SK-N-SH treated with all-trans-retinoic acid at 6 μM for 48 hours (cell line): Measurements from ENCODE around the gene KAT2B.

Experiments
- ATAC-seq: fragments of 200-7000 bp; cut with Tn5 transposase; 3 replicates; pipeline ENCODE4 v1.9.1; 2020; ENCODE audit warnings: mild to moderate bottlenecking, moderate library complexity
- ARNTL ChIP-seq: fragments of 450-650 bp; formaldehyde crosslinking; IDR thresholded peaks from 2 replicates; pipeline ENCODE4 v1.5.0; 2020; ENCODE audit warnings: low read depth, mild to moderate bottlenecking, moderate library complexity, borderline replicate concordance
- BACH2 ChIP-seq: fragments of 250-450 bp; sonication (Bioruptor Pico); IDR thresholded peaks from 2 replicates; pipeline ENCODE4 v1.9.0; 2021; ENCODE audit warnings: mild to moderate bottlenecking, borderline replicate concordance
- CSDC2 ChIP-seq: fragments of 250-450 bp; sonication (Bioruptor Pico); IDR thresholded peaks from 2 replicates; pipeline ENCODE4 v1.5.0; 2020; ENCODE audit warnings: mild to moderate bottlenecking, moderate library complexity
- ESRRG ChIP-seq: fragments of 250-450 bp; sonication (Bioruptor Pico); IDR thresholded peaks from 2 replicates; pipeline ENCODE4 v1.6.1; 2021; ENCODE audit warnings: mild to moderate bottlenecking
- ISL1 ChIP-seq: fragments of 250-450 bp; sonication (Bioruptor Pico); IDR thresholded peaks from 2 replicates; pipeline ENCODE4 v2.1.2; 2022; ENCODE audit warnings: mild to moderate bottlenecking, moderate library complexity
- OSR1 ChIP-seq: fragments of 250-450 bp; sonication (Bioruptor Pico); IDR thresholded peaks from 2 replicates; pipeline ENCODE4 v1.8.0; 2022; ENCODE audit warnings: moderate library complexity, mild to moderate bottlenecking, inconsistent platforms
- PPARA ChIP-seq: fragments of 250-450 bp; sonication (Bioruptor Pico); IDR thresholded peaks from 2 replicates; pipeline ENCODE4 v1.5.0; 2020; ENCODE audit warnings: mild to moderate bottlenecking, borderline replicate concordance
- RARB ChIP-seq: fragments of 250-450 bp; sonication (Bioruptor Pico); IDR thresholded peaks from 2 replicates; pipeline ENCODE4 v1.8.0; 2021; ENCODE audit warnings: mild to moderate bottlenecking, moderate library complexity
- SNAI2 ChIP-seq: fragments of 250-450 bp; sonication (Bioruptor Pico); IDR thresholded peaks from 2 replicates; pipeline ENCODE4 v1.5.0; 2020; ENCODE audit warnings: mild to moderate bottlenecking, moderate library complexity
- TCF4 ChIP-seq: fragments of 250-450 bp; sonication (Bioruptor Pico); IDR thresholded peaks from 2 replicates; pipeline ENCODE4 v1.8.0; 2021; ENCODE audit warnings: mild to moderate bottlenecking, moderate library complexity, borderline replicate concordance
- TOX ChIP-seq: fragments of 250-450 bp; sonication (Bioruptor Pico); IDR thresholded peaks from 2 replicates; pipeline ENCODE4 v1.8.0; 2021; ENCODE audit warnings: mild to moderate bottlenecking, moderate library complexity, borderline replicate concordance
- ZC3H10 ChIP-seq: fragments of 250-450 bp; sonication (Bioruptor Pico); IDR thresholded peaks from 2 replicates; pipeline ENCODE4 v1.5.1; 2021; ENCODE audit warnings: mild to moderate bottlenecking, moderate library complexity
- ZFP3 ChIP-seq: fragments of 250-450 bp; sonication (Bioruptor Pico); IDR thresholded peaks from 2 replicates; pipeline ENCODE4 v1.5.0; 2020; ENCODE audit warnings: mild to moderate bottlenecking, moderate library complexity
- ZFP30 ChIP-seq: fragments of 450-650 bp; formaldehyde crosslinking; IDR thresholded peaks from 2 replicates; pipeline ENCODE4 v1.5.0; 2022; ENCODE audit warnings: mild to moderate bottlenecking, moderate library complexity
- ZNF565 ChIP-seq: fragments of 450-650 bp; formaldehyde crosslinking; conservative IDR thresholded peaks from 2 replicates; pipeline ENCODE4 v1.5.0; 2020; ENCODE audit warnings: low read depth, mild to moderate bottlenecking, moderate library complexity
- ZNF70 ChIP-seq: fragments of 450-650 bp; formaldehyde crosslinking; IDR thresholded peaks from 2 replicates; pipeline ENCODE4 v1.5.0; 2020; ENCODE audit warnings: mild to moderate bottlenecking, moderate library complexity
- ZNF8 ChIP-seq: fragments of 450-650 bp; formaldehyde crosslinking; IDR thresholded peaks from 2 replicates; pipeline ENCODE4 v1.5.0; 2020; ENCODE audit warnings: mild to moderate bottlenecking, moderate library complexity
- TF ChIP-seq, protein P1 (sequence below): fragments of 250-450 bp; sonication (Bioruptor Pico); IDR thresholded peaks from 2 replicates; pipeline ENCODE4 v1.5.1; 2021; ENCODE audit warnings: mild to moderate bottlenecking, moderate library complexity
- TF ChIP-seq, protein P2 (sequence below): fragments of 250-450 bp; sonication (Bioruptor Pico); IDR thresholded peaks from 2 replicates; pipeline ENCODE4 v1.5.1; 2020; ENCODE audit warnings: low read depth, mild to moderate bottlenecking, moderate library complexity
- TF ChIP-seq, protein P3 (sequence below): fragments of 250-450 bp; sonication (Bioruptor Pico); IDR thresholded peaks from 2 replicates; pipeline ENCODE4 v1.8.0; 2020; ENCODE audit warnings: mild to moderate bottlenecking, moderate library complexity, borderline replicate concordance
- TF ChIP-seq, protein P4 (sequence below): fragments of 250-450 bp; sonication (Bioruptor Pico); IDR thresholded peaks from 2 replicates; pipeline ENCODE4 v1.5.0; 2020; ENCODE audit warnings: mild to moderate bottlenecking, moderate library complexity
- TF ChIP-seq, protein P5 (sequence below): fragments of 250-450 bp; sonication (Bioruptor Pico); IDR thresholded peaks from 2 replicates; pipeline ENCODE4 v1.8.0; 2021; ENCODE audit warnings: low read depth, mild to moderate bottlenecking, moderate library complexity, borderline replicate concordance

KAT2B gene

DNA sequence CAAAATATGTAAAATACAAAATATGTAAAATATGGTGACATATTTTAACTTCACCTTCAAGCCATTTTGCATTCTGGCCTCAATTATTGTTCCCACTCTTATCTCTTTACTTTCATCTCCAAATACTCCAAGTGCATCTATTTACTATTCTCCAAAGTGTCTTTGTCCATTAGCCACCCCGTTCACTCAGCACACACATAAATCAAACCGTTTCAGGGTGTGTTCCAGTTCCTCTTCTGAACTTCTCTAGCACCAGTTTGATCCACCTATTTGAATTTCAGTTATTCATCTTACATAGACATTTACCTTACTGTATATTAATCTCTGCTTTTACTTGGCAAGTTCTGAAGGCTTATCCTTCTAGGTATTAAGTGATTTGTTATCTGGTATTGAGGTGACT, 100.6 kb downstream of the KAT2B start:
- no peak for TF ChIP-seq OSR1 (CRISPR knock-in tag)
- TF ChIP-seq ZNF565 (CRISPR knock-in tag), result no peak
- no peak for TF ChIP-seq ZFP3 (CRISPR knock-in tag)
- TF ChIP-seq TOX, result no peak
- TF ChIP-seq, protein P1, sequence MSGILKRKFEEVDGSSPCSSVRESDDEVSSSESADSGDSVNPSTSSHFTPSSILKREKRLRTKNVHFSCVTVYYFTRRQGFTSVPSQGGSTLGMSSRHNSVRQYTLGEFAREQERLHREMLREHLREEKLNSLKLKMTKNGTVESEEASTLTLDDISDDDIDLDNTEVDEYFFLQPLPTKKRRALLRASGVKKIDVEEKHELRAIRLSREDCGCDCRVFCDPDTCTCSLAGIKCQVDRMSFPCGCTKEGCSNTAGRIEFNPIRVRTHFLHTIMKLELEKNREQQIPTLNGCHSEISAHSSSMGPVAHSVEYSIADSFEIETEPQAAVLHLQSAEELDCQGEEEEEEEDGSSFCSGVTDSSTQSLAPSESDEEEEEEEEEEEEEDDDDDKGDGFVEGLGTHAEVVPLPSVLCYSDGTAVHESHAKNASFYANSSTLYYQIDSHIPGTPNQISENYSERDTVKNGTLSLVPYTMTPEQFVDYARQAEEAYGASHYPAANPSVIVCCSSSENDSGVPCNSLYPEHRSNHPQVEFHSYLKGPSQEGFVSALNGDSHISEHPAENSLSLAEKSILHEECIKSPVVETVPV, result no peak
- no peak for TF ChIP-seq PPARA (CRISPR knock-in tag)
- no peak for TF ChIP-seq ARNTL (CRISPR knock-in tag)
- TF ChIP-seq ISL1 (CRISPR knock-in tag), result no peak
- TF ChIP-seq CSDC2 (CRISPR knock-in tag), result no peak
- TF ChIP-seq TCF4, result no peak
- TF ChIP-seq ZFP30, result no peak
- no peak for TF ChIP-seq ZNF70 (CRISPR knock-in tag)
- no peak for TF ChIP-seq SNAI2 (CRISPR knock-in tag)
- ATAC-seq, result no peak

DNA sequence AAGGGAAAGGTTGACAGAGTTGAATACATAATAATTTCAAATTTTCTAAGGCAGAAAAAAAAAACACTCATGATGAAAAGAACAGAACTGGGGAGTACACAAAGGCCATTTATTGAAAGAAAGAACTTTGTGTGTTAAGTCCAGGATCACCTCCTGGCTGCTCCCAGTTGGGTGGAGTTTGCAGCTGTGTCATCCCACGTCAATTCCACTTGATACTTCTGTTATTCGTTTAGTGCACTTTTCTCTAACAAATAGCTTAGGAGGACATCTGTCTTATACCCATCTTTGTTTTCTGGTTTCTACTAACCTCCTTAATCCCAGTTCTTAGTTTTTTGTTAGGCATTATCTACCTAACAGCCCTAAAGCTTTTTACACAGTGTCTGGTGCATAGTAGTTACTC, 101.1 kb downstream of the KAT2B start:
- ATAC-seq, result no peak
- TF ChIP-seq ZFP3 (CRISPR knock-in tag) (no peak), ZNF70 (CRISPR knock-in tag) (no peak), ESRRG (no peak), PPARA (CRISPR knock-in tag) (no peak), ZFP30 (no peak), RARB (CRISPR knock-in tag) (no peak), ZNF8 (CRISPR knock-in tag) (no peak), TCF4 (no peak), TOX (no peak), BACH2 (CRISPR knock-in tag) (no peak), ZC3H10 (CRISPR knock-in tag) (no peak), ZNF565 (CRISPR knock-in tag) (no peak)
- TF ChIP-seq, protein P2, sequence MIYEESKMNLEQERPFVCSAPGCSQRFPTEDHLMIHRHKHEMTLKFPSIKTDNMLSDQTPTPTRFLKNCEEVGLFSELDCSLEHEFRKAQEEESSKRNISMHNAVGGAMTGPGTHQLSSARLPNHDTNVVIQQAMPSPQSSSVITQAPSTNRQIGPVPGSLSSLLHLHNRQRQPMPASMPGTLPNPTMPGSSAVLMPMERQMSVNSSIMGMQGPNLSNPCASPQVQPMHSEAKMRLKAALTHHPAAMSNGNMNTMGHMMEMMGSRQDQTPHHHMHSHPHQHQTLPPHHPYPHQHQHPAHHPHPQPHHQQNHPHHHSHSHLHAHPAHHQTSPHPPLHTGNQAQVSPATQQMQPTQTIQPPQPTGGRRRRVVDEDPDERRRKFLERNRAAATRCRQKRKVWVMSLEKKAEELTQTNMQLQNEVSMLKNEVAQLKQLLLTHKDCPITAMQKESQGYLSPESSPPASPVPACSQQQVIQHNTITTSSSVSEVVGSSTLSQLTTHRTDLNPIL (CRISPR knock-in tag), result no peak
- TF ChIP-seq, protein P1, result no peak
- TF ChIP-seq, protein P3, sequence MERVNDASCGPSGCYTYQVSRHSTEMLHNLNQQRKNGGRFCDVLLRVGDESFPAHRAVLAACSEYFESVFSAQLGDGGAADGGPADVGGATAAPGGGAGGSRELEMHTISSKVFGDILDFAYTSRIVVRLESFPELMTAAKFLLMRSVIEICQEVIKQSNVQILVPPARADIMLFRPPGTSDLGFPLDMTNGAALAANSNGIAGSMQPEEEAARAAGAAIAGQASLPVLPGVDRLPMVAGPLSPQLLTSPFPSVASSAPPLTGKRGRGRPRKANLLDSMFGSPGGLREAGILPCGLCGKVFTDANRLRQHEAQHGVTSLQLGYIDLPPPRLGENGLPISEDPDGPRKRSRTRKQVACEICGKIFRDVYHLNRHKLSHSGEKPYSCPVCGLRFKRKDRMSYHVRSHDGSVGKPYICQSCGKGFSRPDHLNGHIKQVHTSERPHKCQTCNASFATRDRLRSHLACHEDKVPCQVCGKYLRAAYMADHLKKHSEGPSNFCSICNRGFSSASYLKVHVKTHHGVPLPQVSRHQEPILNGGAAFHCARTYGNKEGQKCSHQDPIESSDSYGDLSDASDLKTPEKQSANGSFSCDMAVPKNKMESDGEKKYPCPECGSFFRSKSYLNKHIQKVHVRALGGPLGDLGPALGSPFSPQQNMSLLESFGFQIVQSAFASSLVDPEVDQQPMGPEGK (CRISPR knock-in tag), result no peak
- TF ChIP-seq, protein P4, sequence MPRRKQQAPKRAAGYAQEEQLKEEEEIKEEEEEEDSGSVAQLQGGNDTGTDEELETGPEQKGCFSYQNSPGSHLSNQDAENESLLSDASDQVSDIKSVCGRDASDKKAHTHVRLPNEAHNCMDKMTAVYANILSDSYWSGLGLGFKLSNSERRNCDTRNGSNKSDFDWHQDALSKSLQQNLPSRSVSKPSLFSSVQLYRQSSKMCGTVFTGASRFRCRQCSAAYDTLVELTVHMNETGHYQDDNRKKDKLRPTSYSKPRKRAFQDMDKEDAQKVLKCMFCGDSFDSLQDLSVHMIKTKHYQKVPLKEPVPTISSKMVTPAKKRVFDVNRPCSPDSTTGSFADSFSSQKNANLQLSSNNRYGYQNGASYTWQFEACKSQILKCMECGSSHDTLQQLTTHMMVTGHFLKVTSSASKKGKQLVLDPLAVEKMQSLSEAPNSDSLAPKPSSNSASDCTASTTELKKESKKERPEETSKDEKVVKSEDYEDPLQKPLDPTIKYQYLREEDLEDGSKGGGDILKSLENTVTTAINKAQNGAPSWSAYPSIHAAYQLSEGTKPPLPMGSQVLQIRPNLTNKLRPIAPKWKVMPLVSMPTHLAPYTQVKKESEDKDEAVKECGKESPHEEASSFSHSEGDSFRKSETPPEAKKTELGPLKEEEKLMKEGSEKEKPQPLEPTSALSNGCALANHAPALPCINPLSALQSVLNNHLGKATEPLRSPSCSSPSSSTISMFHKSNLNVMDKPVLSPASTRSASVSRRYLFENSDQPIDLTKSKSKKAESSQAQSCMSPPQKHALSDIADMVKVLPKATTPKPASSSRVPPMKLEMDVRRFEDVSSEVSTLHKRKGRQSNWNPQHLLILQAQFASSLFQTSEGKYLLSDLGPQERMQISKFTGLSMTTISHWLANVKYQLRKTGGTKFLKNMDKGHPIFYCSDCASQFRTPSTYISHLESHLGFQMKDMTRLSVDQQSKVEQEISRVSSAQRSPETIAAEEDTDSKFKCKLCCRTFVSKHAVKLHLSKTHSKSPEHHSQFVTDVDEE (CRISPR knock-in tag), result no peak
- TF ChIP-seq, protein P5, sequence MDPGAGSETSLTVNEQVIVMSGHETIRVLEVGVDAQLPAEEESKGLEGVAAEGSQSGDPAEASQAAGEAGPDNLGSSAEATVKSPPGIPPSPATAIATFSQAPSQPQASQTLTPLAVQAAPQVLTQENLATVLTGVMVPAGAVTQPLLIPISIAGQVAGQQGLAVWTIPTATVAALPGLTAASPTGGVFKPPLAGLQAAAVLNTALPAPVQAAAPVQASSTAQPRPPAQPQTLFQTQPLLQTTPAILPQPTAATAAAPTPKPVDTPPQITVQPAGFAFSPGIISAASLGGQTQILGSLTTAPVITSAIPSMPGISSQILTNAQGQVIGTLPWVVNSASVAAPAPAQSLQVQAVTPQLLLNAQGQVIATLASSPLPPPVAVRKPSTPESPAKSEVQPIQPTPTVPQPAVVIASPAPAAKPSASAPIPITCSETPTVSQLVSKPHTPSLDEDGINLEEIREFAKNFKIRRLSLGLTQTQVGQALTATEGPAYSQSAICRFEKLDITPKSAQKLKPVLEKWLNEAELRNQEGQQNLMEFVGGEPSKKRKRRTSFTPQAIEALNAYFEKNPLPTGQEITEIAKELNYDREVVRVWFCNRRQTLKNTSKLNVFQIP (CRISPR knock-in tag), result no peak
